ENCODE measurements around the gene NDUFS8.

Gene NDUFS8

DNA sequence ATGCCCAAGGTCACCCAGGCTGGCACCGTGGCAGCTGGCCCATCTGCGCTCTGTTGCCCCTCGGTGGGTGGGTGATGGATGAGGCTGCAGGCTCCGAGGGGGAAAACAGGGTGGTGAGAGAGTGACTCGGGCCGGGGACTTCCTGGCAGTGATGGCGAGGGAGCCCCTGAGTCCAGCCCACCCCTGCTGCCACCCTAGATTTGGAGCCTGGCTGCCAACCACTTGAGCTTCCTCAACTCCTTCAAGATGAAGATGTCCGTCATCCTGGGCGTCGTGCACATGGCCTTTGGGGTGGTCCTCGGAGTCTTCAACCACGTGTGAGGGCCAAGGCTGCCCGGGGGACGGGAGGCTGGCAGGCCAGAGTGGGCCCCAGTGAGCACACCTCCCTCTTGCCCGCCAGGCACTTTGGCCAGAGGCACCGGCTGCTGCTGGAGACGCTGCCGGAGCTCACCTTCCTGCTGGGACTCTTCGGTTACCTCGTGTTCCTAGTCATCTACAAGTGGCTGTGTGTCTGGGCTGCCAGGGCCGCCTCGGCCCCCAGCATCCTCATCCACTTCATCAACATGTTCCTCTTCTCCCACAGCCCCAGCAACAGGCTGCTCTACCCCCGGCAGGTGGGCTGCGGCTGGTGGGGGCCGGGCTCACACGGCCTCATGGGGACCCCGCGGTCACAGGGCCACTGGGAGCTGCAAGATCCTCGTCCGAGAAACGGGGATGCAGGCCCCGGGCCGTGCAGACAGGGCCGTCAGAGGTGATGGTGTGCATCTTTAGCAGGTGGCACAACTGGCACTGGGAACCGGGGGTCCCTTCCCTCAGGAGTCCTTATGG lies 18.4 kb downstream of the NDUFS8 start:
- TF ChIP-seq PAX5 (IDR thresholded peaks at IDR 0.05; ENCODE audit: insufficient read depth, low read length, severe bottlenecking) (no peak), POU2F2 (IDR thresholded peaks at IDR 0.05; ENCODE audit: low read depth, low read length) (no peak), SPI1 (IDR thresholded peaks at IDR 0.05; ENCODE audit: low read depth, low read length) (no peak), POLR2A (IDR thresholded peaks at IDR 0.05; ENCODE audit: low read depth, low read length) (no peak), POLR2AphosphoS5 (IDR thresholded peaks at IDR 0.05; ENCODE audit: low read depth, low read length) (no peak), TAF1 (IDR thresholded peaks at IDR 0.05; ENCODE audit: low read depth, low read length) (no peak)
- DNase-seq (ENCODE audit: insufficient read length, low spot score): no peak
- FAIRE-seq: no peak

DNA sequence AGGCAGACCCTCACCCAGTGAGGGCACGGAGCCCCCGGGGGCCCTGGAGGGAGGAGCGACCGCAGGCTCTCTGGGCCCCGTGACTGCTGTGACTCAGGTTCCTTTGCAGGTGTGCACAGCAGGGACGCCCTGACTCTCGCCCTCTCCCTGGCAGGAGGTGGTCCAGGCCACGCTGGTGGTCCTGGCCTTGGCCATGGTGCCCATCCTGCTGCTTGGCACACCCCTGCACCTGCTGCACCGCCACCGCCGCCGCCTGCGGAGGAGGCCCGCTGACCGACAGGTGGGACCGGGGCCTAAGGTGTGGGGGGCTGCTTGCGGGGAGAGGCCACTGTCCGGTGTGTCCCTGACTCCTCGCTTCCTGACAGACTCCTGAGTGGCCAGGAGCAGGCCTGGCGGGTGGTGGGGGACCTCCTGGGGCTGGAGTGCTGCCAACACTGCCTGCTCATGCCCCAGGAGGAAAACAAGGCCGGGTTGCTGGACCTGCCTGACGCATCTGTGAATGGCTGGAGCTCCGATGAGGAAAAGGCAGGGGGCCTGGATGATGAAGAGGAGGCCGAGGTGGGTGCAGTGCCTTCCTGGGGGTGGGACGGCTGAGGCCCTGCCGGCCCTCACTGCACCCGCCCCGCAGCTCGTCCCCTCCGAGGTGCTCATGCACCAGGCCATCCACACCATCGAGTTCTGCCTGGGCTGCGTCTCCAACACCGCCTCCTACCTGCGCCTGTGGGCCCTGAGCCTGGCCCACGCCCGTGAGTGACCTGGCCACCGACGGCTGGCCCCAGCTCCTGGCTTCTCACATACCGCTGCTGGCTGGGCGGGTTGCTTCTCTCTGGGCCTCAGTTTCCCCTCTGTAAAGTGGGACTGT lies 19.3 kb downstream of the NDUFS8 start:
- TF ChIP-seq TAF1 (IDR thresholded peaks at IDR 0.05; ENCODE audit: low read depth, low read length) (no peak), SPI1 (IDR thresholded peaks at IDR 0.05; ENCODE audit: low read depth, low read length) (no peak), PAX5 (IDR thresholded peaks at IDR 0.05; ENCODE audit: insufficient read depth, low read length, severe bottlenecking) (no peak), POLR2AphosphoS5 (IDR thresholded peaks at IDR 0.05; ENCODE audit: low read depth, low read length) (no peak), POLR2A (IDR thresholded peaks at IDR 0.05; ENCODE audit: low read depth, low read length) (no peak), POU2F2 (IDR thresholded peaks at IDR 0.05; ENCODE audit: low read depth, low read length) (no peak)
- FAIRE-seq (no peak), DNase-seq (ENCODE audit: insufficient read length, low spot score) (no peak)

DNA sequence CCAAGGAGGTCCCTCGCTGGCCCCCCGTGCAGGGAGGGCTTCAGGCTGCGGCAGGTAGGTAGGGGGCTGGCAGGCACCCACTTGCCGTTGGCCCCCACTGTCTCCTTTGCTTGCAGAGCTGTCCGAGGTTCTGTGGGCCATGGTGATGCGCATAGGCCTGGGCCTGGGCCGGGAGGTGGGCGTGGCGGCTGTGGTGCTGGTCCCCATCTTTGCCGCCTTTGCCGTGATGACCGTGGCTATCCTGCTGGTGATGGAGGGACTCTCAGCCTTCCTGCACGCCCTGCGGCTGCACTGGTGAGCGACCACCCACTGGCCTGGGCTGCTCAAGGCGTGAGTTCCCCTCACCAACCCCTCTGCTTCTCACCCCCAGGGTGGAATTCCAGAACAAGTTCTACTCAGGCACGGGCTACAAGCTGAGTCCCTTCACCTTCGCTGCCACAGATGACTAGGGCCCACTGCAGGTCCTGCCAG lies 19.9 kb downstream of the NDUFS8 start:
- TF ChIP-seq PAX5 (IDR thresholded peaks at IDR 0.05; ENCODE audit: insufficient read depth, low read length, severe bottlenecking): no peak
- no peak for TF ChIP-seq SPI1 (IDR thresholded peaks at IDR 0.05; ENCODE audit: low read depth, low read length)
- TF ChIP-seq POLR2A (IDR thresholded peaks at IDR 0.05; ENCODE audit: low read depth, low read length): no peak
- no peak for TF ChIP-seq TAF1 (IDR thresholded peaks at IDR 0.05; ENCODE audit: low read depth, low read length)
- TF ChIP-seq POU2F2 (IDR thresholded peaks at IDR 0.05; ENCODE audit: low read depth, low read length): no peak
- no peak for TF ChIP-seq POLR2AphosphoS5 (IDR thresholded peaks at IDR 0.05; ENCODE audit: low read depth, low read length)
- FAIRE-seq: no peak
- DNase-seq (ENCODE audit: insufficient read length, low spot score): no peak

DNA sequence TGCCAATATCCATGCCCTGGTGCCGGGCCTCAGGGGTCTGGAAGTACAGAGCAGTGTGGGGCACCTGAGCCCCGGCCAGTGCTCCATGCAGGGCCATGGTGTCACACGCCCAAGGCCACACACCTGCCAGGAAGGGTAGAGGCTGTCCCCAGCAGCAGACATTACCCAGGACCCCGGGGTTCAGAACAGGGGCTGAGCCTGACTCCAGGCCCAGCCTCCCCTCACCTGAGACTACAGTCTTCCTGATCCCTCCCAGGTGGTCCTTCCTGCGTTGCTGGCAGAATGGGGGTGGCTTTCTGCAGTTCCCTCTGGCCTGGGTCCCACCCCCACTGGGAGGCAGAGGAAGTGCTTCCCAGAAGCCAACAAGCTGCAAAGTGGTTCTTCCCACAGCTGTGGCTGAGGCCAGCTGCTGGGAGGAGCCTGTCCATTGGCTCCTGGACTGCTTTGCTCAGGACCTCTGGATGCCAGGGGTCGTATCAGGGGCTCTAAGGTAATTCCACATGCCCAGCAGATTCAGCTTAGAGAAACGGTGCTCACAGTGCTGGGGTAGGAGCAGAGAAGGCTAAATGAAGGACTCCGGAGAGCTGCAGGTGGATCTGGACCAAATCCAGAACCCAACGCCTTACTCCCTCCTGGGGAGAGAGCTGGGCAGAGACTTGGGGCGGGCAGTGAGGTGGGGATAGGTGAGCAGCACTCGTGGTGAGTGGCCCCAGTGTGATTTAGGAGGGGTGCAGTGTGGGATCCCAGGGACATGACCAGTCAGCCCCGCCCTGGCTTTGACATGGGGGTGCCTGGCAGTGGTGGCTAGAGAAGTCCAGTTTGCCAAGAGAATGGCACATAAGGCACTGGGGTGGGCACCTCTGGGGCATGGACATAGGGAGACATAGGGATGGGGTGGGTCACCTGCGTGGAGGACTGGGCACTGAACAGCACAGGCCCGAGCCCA lies 21.0 kb downstream of the NDUFS8 start:
- TF ChIP-seq POLR2A (IDR thresholded peaks at IDR 0.05; ENCODE audit: low read depth, low read length) (peak; percentile 40; the same call in 1 of the 2 replicates), SPI1 (IDR thresholded peaks at IDR 0.05; ENCODE audit: low read depth, low read length) (no peak)
- FAIRE-seq: no peak
- DNase-seq (ENCODE audit: insufficient read length, low spot score): no peak

DNA sequence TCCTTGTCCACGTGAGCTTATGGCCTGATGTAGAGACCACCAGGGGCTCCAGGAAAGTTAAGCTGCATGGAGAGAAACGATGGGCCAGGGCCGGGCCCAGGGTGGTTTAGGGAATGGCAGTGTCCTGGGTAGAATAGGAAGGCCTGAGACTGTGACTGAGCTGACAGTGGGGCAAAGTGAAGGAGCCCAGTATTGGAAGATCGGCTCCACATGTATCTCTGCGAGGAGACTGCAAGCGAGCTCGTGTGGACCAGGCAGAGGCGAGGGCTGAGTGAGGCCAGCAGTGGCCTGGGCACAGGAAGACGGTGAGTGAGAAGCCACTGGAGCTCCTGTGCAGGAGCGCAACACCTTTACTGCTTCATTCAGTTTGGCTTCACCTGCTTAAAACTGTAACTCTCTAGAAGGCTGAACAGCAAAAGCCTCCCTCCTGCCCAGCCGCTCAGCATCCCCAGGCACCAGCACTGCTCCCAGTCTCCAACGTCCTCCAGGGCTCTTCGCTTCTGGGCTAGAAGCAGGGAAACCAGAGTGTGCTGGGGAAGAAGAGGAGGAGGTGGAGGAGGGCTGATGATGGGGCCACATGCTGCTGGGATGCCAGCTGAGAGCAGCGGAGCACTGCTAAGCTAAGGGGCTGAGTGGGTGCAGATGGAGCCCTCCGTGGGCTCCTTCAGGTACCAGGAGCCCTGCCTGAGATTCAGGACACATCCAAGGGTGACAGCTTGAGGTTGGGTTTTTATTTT lies 21.8 kb downstream of the NDUFS8 start:
- no peak for FAIRE-seq
- no peak for DNase-seq (ENCODE audit: insufficient read length, low spot score)
- peak; percentile 52; the same call in 1 of the 2 replicates for TF ChIP-seq POLR2AphosphoS5 (IDR thresholded peaks at IDR 0.05; ENCODE audit: low read depth, low read length)
- TF ChIP-seq POLR2A (IDR thresholded peaks at IDR 0.05; ENCODE audit: low read depth, low read length): no peak

DNA sequence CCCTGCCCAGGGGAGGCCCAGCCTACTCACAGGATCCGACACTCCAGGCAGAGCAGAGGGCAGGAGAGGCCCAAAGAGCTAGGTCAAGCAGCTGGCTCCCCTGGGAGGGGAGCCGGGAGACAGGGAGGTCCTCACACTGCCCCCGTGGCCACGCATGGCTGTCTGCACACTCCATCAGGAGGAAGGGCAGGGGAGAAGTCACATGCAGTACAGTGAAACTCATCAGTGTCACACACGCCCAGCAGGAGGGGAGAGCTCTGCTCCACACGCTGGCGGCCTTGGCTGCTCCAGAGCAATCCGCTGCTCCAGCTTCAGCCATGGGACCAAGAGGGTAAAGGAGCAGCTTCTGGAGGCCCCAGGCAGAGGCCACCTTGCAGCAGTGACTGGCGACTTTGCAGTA lies 22.6 kb downstream of the NDUFS8 start:
- FAIRE-seq (no peak), DNase-seq (ENCODE audit: insufficient read length, low spot score) (no peak)
- TF ChIP-seq TAF1 (IDR thresholded peaks at IDR 0.05; ENCODE audit: low read depth, low read length) (no peak), POLR2AphosphoS5 (IDR thresholded peaks at IDR 0.05; ENCODE audit: low read depth, low read length) (no peak), POU2F2 (IDR thresholded peaks at IDR 0.05; ENCODE audit: low read depth, low read length) (no peak), SPI1 (IDR thresholded peaks at IDR 0.05; ENCODE audit: low read depth, low read length) (no peak), POLR2A (IDR thresholded peaks at IDR 0.05; ENCODE audit: low read depth, low read length) (no peak), PAX5 (IDR thresholded peaks at IDR 0.05; ENCODE audit: insufficient read depth, low read length, severe bottlenecking) (no peak)

DNA sequence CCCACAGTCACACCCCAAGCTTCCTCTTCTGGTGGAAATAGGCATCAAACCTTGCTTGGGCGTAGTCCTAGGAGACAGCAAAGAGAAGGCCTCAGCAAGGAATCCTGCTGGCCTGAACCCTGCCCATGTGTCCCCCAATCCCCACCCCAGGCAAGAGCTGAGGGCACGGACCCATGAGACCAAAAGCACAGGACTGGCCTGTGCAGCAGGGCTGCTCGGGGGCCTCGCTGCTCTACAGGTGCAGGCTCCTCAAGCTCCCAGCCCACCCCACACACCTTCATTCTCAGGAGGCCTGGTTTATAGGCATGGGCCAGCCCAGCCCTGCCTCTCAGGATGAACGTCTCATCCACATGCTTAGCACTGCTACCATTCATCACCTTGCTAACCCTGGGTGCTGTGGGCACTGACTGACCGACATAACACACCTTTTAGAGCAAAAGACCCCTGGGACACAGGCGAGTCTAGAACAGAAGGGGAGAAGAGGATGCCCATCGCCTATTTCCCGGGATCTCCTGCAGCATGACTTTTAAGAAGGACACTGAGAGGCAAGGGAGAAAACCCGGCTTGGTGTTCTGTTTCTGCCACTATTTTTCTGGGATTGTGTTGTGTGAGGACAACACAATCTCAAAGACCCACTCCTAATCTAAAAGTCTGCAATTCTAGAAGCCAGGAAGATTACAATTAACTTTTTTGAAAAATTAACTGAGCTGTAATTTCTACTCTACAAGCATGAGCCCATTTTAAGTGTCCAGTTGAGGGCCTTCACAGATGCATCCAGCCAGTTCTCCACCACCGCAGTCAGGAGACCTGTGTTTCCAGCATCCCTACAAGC lies 23.7 kb downstream of the NDUFS8 start:
- DNase-seq (ENCODE audit: insufficient read length, low spot score): no peak
- FAIRE-seq: no peak
- TF ChIP-seq POLR2AphosphoS5 (IDR thresholded peaks at IDR 0.05; ENCODE audit: low read depth, low read length) (peak; percentile 73), POLR2A (IDR thresholded peaks at IDR 0.05; ENCODE audit: low read depth, low read length) (no peak)
